GM12892 (cell line): ENCODE measurements around the gene TEKT3.

Experiments
- DNase-seq: peaks from one replicate; pipeline ENCODE4 v3.0.0; 2011; ENCODE audit not compliant: insufficient read length
- FAIRE-seq: peaks from 2 replicates; lab custom pipeline; 2011; peaks lifted over from hg19 to GRCh38; lab: Jason Lieb, UNC
- POLR2A ChIP-seq: IDR thresholded peaks from 2 replicates; pipeline ENCODE4 v1.6.1; 2011; ENCODE audit warnings: low read depth, low read length, control low read depth
- POLR2AphosphoS5 ChIP-seq: IDR thresholded peaks from 2 replicates; pipeline ENCODE4 v1.6.1; 2011; ENCODE audit warnings: low read depth, low read length, control low read depth
- TAF1 ChIP-seq: IDR thresholded peaks from 2 replicates; pipeline ENCODE4 v1.6.1; 2011; ENCODE audit warnings: low read depth, mild to moderate bottlenecking, control low read depth, low read length, borderline replicate concordance

TEKT3 gene

GRCh38 chr17:15307710-15308111 is 33.7 kb downstream of the TEKT3 start:
- no peak for TF ChIP-seq TAF1
- TF ChIP-seq POLR2AphosphoS5: no peak
- TF ChIP-seq POLR2A: no peak
- no peak for FAIRE-seq
- DNase-seq: no peak

GRCh38 chr17:15303851-15304250 is 37.5 kb downstream of the TEKT3 start:
- FAIRE-seq (no peak), DNase-seq (no peak)
- TF ChIP-seq POLR2A (no peak), TAF1 (no peak), POLR2AphosphoS5 (no peak)

DNA sequence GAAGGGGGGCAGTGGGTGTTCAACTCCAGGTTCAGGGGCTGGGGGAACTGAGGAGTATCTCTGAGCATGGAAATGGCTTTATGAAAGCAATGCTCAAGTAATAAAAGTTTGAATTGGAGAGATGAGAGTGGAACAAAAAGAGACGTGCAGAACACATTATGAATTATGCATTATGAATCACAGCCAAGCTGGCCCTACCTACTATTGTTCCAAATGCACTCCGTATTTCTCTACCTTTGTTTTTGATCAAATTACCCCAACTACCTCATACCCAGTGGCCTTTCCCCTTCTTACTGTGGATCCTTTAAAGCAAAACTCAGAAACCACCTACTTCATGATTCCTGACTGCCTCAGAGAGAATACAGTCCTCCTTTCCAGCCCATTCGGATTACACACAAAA is 38.1 kb downstream of the TEKT3 start:
- TF ChIP-seq POLR2A: no peak
- TF ChIP-seq TAF1: no peak
- no peak for TF ChIP-seq POLR2AphosphoS5
- FAIRE-seq (no peak), DNase-seq (no peak)

DNA sequence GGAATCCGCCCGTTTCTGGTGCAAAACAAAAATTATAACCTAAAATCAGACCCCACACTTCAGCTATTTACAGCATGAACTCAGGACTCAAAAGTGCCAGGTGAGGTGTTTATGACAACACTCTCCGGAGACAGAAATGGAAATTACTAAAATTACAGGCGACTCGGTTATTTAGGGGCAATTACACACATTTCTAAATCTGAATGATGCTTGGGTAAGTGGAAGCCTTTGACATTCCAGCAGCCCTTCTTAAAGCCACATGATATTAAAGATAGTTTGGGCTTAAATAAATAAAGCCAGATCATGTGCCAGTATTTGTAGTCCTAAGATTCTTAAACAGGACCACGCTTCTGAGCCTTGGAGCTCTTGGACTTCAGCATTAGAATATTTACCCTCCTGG is 39.6 kb downstream of the TEKT3 start:
- DNase-seq: no peak
- FAIRE-seq: no peak
- TF ChIP-seq POLR2AphosphoS5 (no peak), TAF1 (no peak), POLR2A (no peak)

DNA sequence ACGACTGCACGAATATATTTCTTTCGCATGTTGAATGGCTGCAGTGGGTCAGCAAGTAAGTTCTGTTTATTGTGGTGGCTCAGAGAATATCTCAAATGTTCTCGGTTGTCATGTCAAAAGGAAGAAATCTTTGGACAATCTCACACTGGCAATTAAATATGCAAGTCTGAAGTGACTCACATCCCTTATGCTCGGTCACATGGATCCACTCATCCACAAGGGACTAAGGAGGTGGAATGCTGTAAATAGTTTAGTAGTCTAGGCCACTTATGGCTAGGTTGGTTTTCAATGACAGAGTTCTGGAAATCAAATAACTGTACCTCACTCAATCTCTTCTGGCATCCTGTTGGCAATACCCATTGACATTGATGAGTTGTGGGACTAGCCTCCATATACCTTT is 43.2 kb downstream of the TEKT3 start:
- no peak for FAIRE-seq

GRCh38 chr17:15293558-15293957 is 47.8 kb downstream of the TEKT3 start:
- TF ChIP-seq TAF1 (no peak), POLR2A (no peak), POLR2AphosphoS5 (no peak)
- no peak for FAIRE-seq
- DNase-seq: no peak

More for the DNA sequence above, 43.2 kb downstream of the TEKT3 start:
- no peak for DNase-seq
- TF ChIP-seq TAF1: no peak
- TF ChIP-seq POLR2A: no peak
- TF ChIP-seq POLR2AphosphoS5: no peak

DNA sequence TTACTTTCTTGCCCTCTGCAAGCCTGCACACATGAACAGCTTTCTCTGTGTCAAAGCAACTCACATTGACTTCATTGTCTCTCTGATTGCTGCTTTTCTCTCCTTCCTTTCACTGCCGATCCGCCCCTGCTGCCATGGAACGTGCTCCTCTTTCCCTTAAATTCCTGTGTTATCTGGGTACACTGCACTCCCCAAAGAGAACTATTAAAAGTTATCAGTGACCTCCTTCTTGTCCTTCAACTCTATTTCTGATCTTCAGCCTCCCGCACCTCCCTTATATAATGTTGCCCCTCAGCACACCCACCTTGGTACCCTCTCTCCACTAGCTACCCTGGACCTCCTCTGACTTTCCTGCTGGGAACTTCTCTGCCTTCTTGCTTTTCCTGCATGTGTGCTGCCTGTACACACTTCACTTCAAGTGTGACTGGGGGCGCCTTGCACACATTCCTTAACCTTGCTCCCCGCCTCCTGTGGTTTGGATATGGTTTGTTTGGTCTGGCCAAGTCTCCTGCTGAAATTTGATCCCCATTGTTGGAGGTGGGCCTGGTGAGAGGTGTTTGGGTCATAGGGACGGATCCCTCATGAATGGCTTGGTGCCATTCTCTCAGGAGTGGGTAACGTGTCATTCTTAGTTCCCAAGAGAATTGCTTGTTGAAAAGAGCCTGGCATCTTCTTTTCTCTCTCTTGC is 49.6 kb downstream of the TEKT3 start:
- FAIRE-seq (no peak), DNase-seq (no peak)
- TF ChIP-seq POLR2A: no peak
- no peak for TF ChIP-seq POLR2AphosphoS5
- no peak for TF ChIP-seq TAF1

DNA sequence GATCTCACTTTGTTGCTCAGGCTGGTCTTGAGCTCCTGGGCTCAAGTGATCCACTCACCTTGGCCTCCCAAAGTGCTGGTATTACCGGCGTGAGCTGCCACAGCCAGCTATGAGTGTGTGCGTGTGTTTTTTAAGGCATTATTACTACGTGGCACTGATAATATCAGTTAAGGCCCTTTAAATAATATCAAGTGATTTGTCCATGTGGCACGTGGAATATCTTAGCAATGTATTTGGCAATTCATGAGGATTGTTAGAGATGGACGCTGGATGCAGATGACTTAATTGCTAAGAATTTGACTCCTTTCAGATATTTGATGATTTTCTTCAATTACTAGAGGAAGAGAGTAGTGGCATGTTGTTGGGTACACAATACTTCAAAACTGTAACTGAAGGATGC is 50.8 kb downstream of the TEKT3 start:
- DNase-seq (no peak), FAIRE-seq (no peak)
- TF ChIP-seq POLR2A (no peak), POLR2AphosphoS5 (no peak), TAF1 (no peak)

- no peak for DNase-seq
- TF ChIP-seq TAF1 (no peak), POLR2A (no peak), POLR2AphosphoS5 (no peak)
- FAIRE-seq: no peak
Observed at GRCh38 chr17:15289285-15290183, 51.9 kb downstream of the TEKT3 start.

- TF ChIP-seq POLR2AphosphoS5 (no peak), TAF1 (no peak), POLR2A (no peak)
- no peak for DNase-seq
- FAIRE-seq: no peak
Observed at GRCh38 chr17:15288859-15289258, 52.5 kb downstream of the TEKT3 start.

DNA sequence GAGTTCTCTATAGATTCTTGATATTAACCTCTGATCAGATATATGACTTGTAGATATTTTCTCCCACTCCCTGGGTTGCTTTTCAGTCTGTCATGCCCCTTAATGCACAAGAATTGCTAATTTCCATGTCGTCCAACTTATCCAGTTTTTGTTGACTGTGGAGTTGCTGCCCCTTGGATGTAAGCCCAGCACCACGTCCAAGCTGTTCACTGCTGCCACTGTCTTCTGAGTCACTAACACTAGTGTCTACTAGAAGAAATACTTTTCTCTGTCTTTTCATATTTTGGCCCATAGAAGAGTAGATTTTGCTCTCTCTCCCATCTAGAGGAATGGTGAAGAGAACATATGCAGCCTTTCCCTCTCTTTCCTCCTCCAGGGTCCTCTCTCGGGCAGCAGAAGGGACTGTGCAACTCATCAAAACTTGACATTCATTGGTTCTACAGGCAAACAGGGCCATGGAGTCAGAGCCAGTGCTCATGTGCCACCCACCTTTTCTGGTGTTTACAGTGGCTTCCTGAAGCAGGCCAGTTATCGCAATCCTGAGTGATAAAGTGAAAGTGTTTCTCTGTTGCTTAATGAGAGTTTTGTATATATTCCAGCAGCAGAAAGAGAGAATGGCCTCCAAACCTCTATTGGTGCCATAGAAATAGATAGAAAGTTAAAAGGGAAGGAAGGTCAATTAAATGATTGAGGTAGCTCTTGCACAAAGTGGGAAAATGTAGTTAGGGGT is 53.7 kb downstream of the TEKT3 start:
- TF ChIP-seq TAF1: no peak
- TF ChIP-seq POLR2A: no peak
- DNase-seq (no peak), FAIRE-seq (no peak)

DNA sequence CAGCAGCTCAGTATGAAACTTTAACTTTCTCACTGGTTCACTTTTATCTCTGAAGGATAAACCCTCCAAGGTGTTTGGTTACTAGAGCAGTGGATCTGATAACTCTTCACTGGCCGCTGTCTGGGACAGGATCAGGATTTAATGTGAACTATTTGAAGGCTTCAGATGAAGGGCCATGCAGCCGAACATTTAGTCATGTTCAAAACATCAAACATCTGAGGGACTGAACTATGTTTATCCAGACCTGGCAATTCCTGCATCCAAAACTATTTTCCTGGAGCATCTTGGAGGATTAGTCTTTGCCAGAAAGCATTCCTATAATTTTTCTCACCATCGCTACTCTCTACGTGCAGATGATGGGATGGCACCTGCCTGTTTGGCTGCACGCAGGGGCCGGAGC is 55.9 kb downstream of the TEKT3 start:
- DNase-seq (no peak), FAIRE-seq (no peak)
- TF ChIP-seq POLR2A: no peak
- TF ChIP-seq POLR2AphosphoS5: no peak
- no peak for TF ChIP-seq TAF1
